HT-29 (cell line): ENCODE data around the gene IGFLR1. TPM values are rescaled to one million over a fixed set of nuclear protein-coding genes. Genes with fewer than 3 reads are reported as not detected.
A peak's percentile ranks its signal among the peaks of the same experiment; 100 is the strongest.

ENCODE experiments used
- DNase-seq: peaks from one replicate; pipeline ENCODE4 v3.0.0-alpha.2; 2015; ENCODE audit warnings: low spot score
- total RNA-seq: library from RNA; depleted of rRNA; stranded (reverse); fragments of >200 nt; shearing (Covaris generic); gene quantifications from 2 replicates; pipeline ENCODE4 v1.2.3, GENCODE V29; 2014

The IGFLR1 gene
- total RNA-seq, 1 experiment from 2014 or later, result 10.0 TPM

DNA sequence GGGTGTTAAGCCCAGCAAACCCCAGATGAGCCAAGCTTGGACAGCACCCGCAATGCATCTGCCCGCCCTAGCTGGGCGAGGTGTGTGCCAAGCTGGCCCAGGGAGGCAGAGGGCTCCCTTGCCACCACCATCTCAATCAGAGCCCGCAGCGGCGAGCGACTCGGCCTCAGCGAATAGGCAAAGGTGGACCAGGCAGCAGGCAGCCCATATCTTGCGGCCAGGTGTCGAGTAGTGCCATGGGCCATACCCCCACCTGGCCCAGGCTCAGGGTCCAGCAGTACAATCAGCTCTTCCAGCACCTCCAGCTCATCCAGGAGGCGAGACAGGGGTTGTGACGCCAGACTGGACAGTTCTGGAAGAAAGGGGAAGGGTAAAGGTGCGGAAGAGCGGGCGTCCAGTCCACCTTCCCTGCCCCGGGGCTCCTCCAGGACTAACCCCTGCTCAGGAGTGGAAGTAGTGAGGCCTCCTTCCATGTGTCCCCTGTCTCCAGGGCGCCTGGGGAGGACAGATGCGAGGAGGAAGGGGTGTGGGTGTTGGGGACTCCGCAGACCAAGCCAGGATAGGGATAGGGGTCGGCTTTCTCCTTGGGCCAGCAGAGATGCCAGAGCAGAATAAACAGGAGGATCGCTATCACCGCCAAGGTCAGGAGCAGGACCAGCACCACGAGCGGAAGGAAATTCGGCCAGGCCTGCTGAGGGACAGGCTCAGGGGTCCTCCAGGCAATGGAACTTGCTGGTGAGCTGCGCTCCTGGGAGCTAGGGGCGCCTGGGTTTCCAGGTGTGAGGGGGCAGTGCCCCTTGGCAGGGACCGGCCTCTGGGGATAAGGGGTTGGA is 2.8 kb downstream of the IGFLR1 start:
- no peak for DNase-seq

DNA sequence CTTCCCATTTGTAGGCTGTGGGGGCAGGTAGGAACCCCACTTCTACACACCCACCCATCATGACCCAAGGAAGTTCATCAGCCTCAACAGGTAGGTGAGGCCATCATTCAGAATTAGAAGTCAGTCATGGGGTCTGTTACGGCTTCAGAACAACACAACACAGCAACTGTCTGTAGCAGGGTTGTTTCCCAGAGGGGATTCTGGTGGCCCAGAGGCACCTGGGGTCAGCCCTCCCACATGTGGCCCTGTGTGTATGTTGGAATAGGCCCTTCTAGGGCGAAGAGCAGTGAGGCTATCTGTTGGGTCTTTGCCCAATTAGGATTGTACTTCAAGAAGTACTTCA is 3.4 kb downstream of the IGFLR1 start:
- DNase-seq, result no peak

DNA sequence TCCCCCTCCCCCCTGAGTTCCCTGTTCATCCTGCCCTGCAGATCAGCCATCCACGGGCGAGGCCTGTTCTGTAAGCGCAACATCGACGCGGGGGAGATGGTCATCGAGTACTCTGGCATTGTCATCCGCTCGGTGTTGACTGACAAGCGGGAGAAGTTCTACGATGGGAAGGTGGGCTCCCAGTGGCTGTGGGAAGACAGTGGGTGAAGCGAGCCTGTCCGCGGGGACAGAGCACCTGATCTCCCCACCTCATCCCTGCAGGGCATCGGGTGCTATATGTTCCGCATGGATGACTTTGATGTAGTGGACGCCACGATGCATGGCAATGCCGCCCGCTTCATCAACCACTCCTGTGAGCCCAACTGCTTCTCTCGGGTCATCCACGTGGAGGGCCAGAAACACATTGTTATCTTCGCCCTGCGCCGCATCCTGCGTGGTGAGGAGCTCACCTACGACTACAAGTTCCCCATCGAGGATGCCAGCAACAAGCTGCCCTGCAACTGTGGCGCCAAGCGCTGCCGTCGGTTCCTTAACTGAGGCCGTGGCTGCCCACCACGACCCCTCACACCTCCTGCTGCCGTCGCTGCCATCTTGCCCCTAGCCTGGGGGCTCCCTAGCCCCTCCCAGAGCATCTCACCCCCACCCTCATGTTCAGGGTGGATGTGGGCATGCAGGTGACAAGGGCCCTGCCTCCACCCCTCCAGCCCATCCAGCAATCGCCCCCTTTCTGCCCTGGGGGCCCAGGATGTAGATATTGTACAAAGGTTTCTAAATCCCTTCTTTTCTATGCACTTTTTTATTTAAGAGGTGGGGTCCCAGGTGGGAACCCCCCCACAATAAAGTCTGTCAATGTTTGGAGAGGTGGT is 4.0 kb downstream of the IGFLR1 start:
- DNase-seq, result no peak

DNA sequence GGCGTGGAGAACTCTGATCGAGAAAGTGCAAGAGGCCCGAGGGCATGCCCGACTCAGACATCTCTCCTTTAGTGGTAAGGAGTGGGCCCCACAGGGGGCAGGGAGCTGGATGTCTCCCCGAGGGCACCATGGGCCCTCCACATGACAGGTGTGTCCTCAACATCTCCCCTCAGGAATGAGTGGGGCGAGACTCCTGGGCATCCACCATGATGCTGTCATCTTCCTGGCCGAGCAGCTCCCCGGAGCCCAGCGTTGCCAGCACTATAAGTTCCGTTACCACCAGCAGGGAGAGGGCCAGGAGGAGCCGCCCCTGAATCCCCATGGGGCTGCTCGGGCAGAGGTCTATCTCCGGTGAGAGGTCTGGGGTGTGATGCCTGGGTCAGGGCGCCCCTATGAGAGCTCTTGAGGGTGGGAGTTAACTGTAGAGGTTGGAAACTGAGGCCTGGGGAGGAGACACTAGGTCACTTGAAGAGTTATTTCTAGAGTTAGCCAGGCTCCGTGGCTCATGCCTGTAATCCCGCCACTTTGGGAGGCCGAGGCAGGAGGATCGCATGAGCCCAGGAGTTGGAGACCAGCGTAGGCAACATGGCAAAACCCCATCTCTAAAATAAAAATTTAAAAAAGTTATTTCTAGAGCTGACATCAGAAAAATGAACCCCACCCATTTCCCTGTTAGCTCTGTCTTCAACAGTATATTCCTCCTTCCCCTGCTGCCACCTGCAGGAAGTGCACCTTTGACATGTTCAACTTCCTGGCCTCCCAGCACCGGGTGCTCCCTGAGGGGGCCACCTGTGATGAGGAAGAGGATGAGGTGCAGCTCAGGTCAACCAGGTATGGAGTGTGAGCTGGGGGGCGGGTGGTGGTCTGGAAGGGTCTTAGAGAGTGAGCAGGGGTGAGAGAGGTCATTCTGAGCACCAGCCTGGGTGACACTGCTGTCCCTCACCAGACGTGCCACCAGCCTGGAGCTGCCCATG is 5.1 kb downstream of the IGFLR1 start:
- DNase-seq, result peak; percentile 62

DNA sequence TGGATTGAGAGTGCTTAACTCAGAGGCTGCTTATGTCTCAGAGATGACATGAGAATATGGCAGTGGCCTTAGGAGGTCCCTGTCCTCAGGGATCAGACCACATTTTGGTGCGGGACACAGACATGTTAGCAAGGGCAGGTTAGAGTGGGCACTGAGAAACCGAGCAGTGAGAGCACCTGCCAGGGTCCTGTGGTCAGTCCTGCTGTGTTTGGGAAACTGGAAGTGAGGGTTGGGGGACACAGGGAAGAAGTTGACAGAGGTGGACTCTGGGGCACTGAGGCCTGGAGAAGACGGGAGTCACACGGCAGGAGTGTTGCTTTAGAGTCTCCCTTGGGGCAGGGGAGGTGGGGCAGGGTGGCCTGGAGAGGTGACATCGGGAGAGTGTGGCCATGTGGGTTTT is 7.4 kb downstream of the IGFLR1 start:
- no peak for DNase-seq

DNA sequence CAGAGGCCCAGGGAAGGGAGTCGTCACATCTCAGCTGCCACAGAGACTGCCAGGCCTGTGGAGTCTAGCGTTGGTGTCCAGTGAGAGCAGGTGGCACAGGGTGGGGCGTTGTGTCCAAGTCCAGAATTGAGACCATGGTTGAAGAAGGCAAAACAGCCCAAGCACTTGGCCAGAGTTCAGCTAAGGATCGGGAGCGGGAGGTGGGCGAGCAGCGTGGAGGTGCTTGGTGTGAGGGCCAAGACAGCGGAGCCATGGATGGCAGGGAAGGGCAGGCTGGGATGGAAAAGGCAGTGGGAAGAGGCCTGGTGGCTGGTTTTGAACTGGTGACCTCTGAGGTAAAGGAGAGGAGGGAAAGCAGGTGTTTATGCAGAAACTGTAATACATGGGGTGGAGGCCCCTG is 8.0 kb downstream of the IGFLR1 start:
- DNase-seq, result no peak

DNA sequence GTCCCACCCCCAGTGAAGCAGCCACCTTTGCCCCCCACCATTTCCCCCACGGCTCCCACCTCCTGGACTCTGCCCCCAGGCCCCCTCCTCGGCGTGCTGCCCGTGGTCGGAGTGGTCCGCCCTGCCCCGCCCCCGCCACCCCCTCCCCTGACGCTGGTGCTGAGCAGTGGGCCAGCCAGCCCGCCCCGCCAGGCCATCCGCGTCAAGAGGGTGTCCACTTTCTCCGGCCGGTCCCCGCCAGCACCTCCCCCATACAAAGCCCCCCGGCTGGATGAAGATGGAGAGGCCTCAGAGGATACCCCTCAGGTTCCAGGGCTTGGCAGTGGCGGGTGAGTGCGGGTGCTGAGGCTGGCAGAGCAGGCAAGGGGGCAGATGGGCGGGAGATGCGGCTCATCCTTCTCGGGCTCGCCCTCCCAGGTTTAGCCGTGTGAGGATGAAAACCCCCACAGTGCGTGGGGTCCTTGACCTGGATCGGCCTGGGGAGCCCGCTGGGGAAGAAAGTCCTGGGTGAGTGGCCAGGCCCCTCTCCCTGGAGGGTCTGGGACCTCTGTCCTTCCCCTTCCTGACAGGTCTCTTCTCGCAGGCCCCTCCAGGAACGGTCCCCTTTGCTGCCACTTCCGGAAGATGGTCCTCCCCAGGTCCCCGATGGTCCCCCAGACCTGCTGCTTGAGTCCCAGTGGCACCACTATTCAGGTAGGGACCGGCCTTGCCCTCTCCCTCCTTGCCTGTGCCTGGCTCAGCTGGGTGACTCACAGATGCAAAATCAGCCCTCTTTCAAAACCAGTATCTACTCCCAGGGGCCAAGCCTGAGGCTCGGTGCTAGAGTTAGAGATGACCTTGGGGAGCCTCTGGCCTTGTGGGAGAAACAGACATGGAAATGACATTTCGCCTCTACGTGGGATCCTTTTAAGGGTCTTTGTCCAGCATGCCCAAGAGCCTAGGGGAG is 8.8 kb downstream of the IGFLR1 start:
- DNase-seq, result no peak

DNA sequence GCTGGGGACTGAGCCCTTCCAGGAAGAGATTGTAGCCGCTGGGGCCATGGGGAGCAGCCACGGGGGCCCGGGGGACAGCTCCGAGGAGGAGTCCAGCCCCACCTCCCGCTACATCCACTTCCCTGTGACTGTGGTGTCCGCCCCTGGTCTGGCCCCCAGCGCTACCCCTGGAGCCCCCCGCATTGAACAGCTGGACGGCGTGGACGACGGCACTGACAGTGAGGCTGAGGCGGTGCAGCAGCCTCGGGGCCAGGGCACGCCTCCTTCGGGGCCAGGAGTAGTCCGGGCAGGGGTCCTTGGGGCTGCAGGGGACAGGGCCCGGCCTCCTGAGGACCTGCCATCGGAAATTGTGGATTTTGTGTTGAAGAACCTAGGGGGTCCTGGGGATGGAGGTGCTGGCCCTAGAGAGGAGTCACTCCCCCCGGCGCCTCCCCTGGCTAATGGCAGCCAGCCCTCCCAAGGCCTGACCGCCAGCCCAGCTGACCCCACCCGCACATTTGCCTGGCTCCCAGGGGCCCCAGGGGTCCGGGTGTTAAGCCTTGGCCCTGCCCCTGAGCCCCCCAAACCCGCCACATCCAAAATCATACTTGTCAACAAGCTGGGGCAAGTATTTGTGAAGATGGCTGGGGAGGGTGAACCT is 9.6 kb downstream of the IGFLR1 start:
- DNase-seq, result no peak

DNA sequence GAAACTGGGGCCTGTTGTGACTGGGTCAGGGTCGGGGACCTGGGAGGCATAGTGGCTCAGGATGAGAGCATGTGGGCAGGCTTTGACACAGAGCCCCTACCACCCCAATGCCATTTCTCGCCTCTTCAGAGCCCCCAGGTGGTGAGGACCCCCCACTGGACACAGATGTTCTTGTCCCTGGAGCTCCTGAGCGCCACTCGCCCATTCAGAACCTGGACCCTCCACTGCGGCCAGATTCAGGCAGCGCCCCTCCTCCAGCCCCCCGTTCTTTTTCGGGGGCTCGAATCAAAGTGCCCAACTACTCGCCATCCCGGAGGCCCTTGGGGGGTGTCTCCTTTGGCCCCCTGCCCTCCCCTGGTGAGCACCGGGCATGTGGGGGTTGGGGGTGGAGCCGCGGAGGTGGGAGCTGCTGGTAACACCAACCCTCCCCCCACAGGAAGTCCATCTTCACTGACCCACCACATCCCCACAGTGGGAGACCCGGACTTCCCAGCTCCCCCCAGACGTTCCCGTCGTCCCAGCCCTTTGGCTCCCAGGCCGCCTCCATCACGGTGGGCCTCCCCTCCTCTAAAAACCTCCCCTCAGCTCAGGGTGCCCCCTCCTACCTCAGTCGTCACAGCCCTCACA is 10.4 kb downstream of the IGFLR1 start:
- no peak for DNase-seq

DNA sequence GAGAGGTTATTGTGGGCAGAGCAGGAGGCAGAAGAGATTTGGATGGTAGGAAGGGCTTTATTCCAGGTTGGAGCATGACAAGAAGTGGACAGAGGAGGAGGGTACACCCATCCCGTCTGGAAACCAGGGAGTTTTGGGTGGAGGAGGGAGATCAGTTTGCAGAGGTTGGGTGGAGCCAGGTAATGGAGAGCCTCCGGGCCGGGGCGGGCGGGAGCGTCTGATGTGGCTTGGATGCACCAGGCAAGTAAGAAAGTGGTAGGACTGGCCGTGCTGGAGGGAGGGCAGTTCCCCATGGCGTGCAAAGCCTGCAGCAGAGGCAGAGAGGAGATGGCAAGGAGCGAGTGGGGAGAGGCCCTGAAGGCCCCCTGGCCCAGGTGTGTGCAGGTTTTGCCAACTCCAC is 10.9 kb downstream of the IGFLR1 start:
- peak; percentile 93 for DNase-seq

DNA sequence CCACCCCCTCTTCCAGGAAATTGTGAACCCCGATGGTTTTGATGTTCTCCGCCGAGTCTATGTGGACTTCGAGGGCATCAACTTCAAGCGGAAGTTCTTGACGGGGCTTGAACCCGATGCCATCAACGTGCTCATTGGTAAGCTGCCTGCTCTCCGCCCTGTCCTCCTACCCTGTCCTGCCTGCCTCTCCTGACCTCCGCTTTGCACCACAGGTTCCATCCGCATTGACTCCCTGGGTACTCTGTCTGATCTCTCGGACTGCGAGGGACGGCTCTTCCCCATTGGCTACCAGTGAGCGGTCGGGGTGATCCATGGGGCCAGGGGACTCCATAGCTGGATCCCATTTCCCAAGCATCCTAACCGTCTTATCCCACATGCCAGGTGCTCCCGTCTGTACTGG is 11.9 kb downstream of the IGFLR1 start:
- DNase-seq, result no peak

DNA sequence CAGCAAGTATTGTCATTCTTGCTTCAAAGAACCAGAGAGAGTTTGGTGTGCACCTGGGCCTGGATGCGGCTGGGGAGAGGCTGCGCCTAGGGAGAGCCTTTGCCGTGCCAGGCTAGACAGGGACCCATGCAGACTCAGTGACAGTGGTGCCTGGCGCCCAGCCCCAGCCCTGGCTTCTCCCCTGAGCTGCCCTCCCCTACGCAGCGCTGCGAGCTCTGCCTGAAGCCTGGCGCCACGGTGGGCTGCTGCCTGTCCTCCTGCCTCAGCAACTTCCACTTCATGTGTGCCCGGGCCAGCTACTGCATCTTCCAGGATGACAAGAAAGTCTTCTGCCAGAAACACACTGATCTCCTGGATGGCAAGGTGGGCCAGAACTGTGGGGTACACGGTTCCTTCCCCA is 12.5 kb downstream of the IGFLR1 start:
- DNase-seq, result no peak

DNA sequence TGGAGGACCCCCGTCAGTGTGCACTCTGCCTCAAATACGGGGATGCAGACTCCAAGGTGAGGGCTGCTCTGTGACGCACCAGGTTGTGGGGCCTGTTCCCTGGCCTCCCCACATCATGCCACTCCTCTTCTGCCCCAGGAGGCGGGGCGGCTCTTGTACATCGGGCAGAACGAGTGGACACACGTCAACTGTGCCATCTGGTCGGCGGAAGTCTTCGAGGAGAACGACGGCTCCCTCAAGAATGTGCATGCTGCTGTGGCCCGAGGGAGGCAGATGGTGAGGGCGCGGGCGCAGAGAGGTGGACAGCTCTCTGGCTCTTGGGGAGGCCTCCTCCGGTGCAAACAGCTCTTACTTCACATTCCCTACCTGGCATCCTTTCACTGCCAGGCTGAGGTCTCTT is 13.2 kb downstream of the IGFLR1 start:
- no peak for DNase-seq

DNA sequence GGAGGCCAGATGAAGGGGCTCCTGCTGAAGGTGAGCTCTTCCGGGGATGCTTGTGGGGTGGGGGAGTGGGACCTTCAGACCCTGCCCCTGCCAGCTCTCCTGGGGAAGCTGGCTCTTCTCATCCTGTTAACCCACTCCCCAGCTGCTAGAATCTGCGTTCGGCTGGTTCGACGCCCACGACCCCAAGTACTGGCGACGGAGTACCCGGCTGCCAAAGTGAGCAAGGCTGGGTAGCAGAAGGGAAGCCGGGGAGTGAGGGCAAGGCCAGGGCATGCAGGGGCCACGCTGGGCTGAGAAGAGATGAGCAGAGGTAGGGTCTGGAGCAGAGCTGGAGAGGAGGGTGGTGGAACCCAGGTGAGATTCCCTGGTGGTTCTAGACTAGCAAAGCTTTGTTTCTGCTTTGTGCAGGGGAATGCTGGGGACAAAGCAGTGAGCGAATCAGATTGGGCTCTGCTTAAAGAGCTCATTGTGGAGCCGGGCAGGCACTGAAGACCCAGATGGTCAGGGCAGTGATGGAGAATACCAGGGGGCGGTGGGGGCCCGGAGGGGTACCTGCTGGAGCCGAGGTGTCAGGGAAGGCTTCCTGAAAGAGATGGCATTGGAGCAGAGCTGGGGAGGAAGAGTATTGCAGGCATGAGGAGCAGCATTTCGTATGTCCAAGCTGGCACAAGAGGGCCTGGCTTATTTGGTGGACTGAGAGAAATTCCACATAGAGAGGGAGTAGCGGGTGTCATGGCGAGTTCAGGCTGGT is 14.1 kb downstream of the IGFLR1 start:
- no peak for DNase-seq

DNA sequence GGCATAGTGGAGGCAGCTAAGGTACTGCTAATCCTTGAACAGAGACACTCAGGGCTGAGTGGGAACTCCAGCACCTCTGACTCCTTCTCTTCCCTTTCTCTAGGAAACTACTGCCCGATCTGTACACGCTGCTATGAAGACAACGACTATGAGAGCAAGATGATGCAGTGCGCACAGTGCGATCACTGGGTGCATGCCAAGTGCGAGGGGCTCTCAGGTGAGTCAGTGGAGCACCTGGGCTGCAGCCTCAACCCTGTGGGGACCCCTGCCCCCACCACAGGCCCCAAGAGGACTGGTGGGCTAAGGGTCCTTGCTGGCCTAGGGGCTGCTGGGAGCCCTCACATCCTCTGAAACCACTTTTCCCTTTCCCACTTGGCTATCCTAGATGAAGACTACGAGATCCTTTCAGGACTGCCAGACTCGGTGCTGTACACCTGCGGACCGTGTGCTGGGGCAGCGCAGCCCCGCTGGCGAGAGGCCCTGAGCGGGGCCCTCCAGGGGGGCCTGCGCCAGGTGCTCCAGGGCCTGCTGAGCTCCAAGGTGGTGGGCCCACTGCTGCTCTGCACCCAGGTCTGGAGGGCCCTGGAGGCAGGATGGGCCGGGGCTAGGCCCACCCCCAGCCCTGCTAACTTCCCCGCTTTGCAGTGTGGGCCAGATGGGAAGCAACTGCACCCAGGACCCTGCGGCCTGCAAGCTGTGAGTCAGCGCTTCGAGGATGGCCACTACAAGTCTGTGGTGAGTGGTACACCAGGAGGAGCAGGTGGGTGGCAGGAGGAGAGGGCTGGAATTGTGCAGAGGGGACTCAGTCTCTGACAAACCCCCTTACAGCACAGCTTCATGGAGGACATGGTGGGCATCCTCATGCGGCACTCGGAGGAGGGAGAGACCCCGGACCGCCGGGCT is 14.9 kb downstream of the IGFLR1 start:
- DNase-seq, result no peak

DNA sequence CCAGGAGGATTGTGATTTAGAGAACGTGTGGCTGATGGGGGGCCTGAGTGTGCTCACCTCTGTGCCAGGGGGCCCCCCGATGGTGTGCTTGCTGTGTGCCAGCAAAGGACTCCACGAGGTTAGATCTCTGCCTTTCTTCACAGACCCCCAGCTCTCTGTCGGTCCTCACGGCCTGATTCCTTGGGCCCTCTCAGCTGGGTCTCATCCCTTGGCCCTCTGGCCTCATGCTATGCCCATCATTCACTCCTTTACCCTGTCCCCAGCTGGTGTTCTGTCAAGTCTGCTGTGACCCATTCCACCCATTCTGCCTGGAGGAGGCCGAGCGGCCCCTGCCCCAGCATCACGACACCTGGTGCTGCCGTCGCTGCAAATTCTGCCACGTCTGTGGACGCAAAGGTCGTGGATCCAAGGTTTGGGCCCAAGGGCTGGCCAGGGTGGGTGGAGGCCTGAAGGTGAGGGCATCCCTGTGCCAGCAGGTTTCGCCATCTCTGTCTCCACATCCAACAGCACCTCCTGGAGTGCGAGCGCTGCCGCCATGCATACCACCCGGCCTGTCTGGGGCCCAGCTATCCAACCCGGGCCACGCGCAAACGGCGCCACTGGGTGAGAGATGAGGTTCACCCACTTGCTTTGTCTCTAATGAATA is 16.9 kb downstream of the IGFLR1 start:
- no peak for DNase-seq

DNA sequence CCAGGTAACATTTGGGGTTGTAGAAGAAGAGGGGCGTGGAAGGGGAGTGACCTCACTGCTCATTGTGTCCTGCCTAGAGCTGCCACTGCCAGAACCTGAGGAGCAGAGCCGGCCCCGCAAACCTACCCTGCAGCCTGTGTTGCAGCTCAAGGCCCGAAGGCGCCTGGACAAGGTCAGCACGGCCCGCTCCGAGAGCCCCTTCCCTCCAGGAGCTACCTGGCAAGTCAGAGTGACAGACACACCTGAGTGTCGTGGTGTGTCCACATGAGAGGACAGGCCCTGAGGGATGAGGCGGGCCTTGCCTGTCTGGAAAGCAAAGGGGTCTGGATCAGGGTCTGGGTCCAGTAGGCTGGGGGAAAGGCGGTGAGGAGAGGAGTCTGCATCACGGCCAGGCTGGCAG is 17.7 kb downstream of the IGFLR1 start:
- DNase-seq, result no peak
